ENCODE data around the gene PRKG1.

- TF ChIP-seq CTCF (IDR thresholded peaks at IDR 0.05) (no peak), POLR2A (IDR thresholded peaks at IDR 0.05) (no peak)
Measured at GRCh38 chr10:51821745-51822144, 747.5 kb downstream of the PRKG1 start.
